ENCODE data around the gene C17orf50. TPM values are rescaled to one million over a fixed set of nuclear protein-coding genes. Genes with fewer than 3 reads are reported as not detected.

Gene C17orf50
- total RNA-seq = not detected

DNA sequence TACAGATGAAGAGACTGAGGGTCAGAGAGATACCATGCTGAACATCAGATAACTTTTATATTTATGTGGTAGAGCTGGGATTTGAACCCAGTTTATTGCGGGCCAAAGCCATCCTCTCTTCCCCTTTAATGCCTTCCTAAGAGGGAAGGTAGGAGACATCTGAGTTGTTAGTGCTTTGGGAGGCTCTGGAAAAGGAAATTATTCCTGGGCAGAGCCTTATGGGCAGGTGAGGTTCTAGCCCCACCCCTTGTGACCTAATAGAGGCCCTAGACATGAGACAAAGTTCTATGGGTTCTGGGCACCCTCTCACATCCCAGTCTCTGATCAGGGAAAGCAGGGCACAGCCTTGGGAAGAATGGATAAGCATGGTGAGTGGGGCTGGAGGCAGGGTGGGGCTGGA is at the start of gene C17orf50:
Gene C17orf50, plus strand, starts transcription at position 301 of the 400 bp plus-strand sequence. Its CDS starts 55 bp downstream, at position 356.
- Histone ChIP-seq H3K9me3 (no peaks in the 10 kb centered on the region), H3K4me1 (peaks cover 9 to 11% of the 10 kb centered on the region in 2 donors), H3K27ac (no peak within 1 kb of the TSS), H3K27me3 (no peaks in the 10 kb centered on the region), H3K36me3 (no peaks in the 10 kb centered on the region), H3K4me3 (no peak within 1 kb of the TSS)
- ATAC-seq (no peak), DNase-seq (no peak)
- intact Hi-C loops (cut with DNase I; ENCODE audit: low total_unique reads) = loop anchor here (5.0 kb wide), 1 partner anchor 722 kb away; no protein-coding TSS in a partner anchor
- in situ Hi-C loops (cut with MboI; ENCODE audit: low sequenced_read_pairs in 4 of 4) = loop anchor here in 1 of 4 donors (5.0 kb wide), 1 partner anchor 47 kb away; the partner anchor contains the start of gene TAF15
- TF ChIP-seq, protein P1, sequence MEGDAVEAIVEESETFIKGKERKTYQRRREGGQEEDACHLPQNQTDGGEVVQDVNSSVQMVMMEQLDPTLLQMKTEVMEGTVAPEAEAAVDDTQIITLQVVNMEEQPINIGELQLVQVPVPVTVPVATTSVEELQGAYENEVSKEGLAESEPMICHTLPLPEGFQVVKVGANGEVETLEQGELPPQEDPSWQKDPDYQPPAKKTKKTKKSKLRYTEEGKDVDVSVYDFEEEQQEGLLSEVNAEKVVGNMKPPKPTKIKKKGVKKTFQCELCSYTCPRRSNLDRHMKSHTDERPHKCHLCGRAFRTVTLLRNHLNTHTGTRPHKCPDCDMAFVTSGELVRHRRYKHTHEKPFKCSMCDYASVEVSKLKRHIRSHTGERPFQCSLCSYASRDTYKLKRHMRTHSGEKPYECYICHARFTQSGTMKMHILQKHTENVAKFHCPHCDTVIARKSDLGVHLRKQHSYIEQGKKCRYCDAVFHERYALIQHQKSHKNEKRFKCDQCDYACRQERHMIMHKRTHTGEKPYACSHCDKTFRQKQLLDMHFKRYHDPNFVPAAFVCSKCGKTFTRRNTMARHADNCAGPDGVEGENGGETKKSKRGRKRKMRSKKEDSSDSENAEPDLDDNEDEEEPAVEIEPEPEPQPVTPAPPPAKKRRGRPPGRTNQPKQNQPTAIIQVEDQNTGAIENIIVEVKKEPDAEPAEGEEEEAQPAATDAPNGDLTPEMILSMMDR (IDR thresholded peaks at IDR 0.05 in 4 of 5, conservative IDR thresholded peaks at IDR 0.05 in 1 of 5) = no peak
- TF ChIP-seq POLR2A (IDR thresholded peaks at IDR 0.05) = no peak

DNA sequence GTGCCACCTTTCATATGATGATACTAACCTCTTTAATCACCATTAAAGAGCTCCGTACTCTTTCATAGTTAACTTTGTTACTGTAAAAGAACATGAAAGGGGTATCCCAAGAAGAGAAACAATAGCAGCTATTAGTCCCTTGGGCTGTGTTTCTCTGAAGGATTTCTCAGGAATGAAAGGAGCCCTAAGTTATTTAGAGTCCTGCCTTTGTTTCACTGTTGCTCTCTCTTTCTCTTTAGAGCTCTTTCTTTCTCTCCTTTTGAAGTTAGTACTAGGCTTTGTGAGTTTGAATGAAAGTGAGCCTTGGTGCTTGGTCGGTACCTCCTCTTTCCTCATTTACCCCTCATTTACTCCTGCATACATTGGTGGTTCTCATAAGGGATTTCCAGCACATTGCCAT is 49.7 kb upstream of the C17orf50 start:
- no peak for TF ChIP-seq POLR2A (IDR thresholded peaks at IDR 0.05)
- TF ChIP-seq, protein P1 (IDR thresholded peaks at IDR 0.05 in 4 of 5, conservative IDR thresholded peaks at IDR 0.05 in 1 of 5) = no peak
- no peak for DNase-seq
- no peaks in the 10 kb centered on the region for H3K27me3 ChIP-seq
- in situ Hi-C loops (cut with MboI; ENCODE audit: low sequenced_read_pairs in 4 of 4) = no loop called here
- H3K27ac ChIP-seq = peak overlapping the region in 2 of 4 donors; percentile 22 to 86
- no peak overlapping the region for H3K4me3 ChIP-seq
- peaks cover 63 to 64% of the 10 kb centered on the region in 2 donors for H3K4me1 ChIP-seq
- H3K36me3 ChIP-seq = peaks cover 0 to 12% of the 10 kb centered on the region in 2 donors
- ATAC-seq = no peak
- H3K9me3 ChIP-seq = no peaks in the 10 kb centered on the region
- intact Hi-C loops (cut with DNase I; ENCODE audit: low total_unique reads) = no loop called here

DNA sequence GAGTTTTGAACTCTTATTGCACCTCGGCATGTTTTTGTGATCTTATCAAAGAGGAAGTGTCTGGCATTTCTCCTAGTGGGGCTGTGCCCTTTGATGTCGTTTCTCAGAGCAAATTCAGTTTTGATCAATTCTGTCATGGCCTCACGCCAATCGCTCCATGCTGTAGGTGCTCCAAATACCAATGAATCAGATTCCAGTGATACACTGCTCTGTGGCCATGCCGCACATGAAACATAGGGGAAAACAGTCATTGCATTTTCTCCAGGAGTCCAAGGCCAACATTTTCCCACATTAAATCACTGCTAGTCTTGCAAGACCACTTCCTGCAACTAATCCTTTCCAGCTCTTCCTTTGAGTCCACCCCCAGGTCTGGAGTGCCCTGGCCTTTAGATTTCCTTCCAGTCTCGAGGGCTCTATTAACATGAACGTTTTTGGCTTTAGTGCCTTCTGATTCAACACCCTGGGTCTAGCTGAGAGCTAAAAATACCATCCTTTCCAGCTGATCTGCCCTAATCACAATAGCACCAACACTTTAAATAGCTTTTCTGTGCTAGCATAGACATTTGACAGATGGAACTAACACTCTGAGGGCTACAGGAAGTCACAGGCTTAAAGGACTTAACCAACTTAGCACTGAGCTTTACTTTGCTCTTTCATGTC is 47.5 kb upstream of the C17orf50 start:
- intact Hi-C loops (cut with DNase I; ENCODE audit: low total_unique reads) (no loop called here), in situ Hi-C loops (cut with MboI; ENCODE audit: low sequenced_read_pairs in 4 of 4) (no loop called here)
- Histone ChIP-seq H3K27ac (peak overlapping the region; percentile 75 to 87 (median 84)), H3K27me3 (no peaks in the 10 kb centered on the region), H3K4me3 (no peak overlapping the region), H3K4me1 (peaks cover 76 to 78% of the 10 kb centered on the region in 2 donors), H3K9me3 (no peaks in the 10 kb centered on the region), H3K36me3 (peaks cover 0 to 12% of the 10 kb centered on the region in 2 donors)
- ATAC-seq (peak; percentile 90 to 93), DNase-seq (peak; percentile 22 to 49)
- peak in 1 of 2 donors; percentile 53 for TF ChIP-seq POLR2A (IDR thresholded peaks at IDR 0.05)
- TF ChIP-seq, protein P1 (IDR thresholded peaks at IDR 0.05 in 4 of 5, conservative IDR thresholded peaks at IDR 0.05 in 1 of 5) = no peak

DNA sequence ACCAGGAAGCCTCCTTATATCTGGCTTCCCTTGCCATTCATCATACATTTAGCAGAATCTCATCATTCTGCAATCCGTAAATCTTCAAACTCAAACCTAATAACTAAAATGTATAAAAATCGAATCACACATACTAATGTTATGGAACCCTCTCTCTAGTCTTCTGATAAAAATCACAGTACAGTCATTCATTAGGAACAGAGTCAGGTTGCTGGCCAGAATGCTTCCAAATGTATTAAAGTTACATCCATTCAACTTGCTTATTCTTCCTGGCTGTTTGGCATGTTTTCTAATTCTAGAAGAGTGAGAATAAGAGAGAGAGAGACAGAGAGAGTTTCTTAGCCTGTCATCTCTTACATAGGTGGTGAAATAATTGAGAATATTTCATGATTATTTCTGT is 45.7 kb upstream of the C17orf50 start:
- intact Hi-C loops (cut with DNase I; ENCODE audit: low total_unique reads) = no loop called here

More for the DNA sequence above, 45.7 kb upstream of the C17orf50 start:
- no peak overlapping the region for H3K4me3 ChIP-seq
- in situ Hi-C loops (cut with MboI; ENCODE audit: low sequenced_read_pairs in 4 of 4) = no loop called here
- no peaks in the 10 kb centered on the region for H3K9me3 ChIP-seq
- ATAC-seq = no peak
- H3K4me1 ChIP-seq = peaks cover 60 to 61% of the 10 kb centered on the region in 2 donors
- TF ChIP-seq POLR2A (IDR thresholded peaks at IDR 0.05) = no peak
- TF ChIP-seq, protein P1 (IDR thresholded peaks at IDR 0.05 in 4 of 5, conservative IDR thresholded peaks at IDR 0.05 in 1 of 5) = no peak
- no peak for DNase-seq
- peak overlapping the region; percentile 75 to 87 (median 84) for H3K27ac ChIP-seq
- no peaks in the 10 kb centered on the region for H3K27me3 ChIP-seq
- H3K36me3 ChIP-seq = peaks cover 0 to 12% of the 10 kb centered on the region in 2 donors
